Cardiac septum (tissue), 1 donor: Measurements from ENCODE around the gene ITPR2. TPM values are rescaled to one million over a fixed set of nuclear protein-coding genes. Genes with fewer than 3 reads are reported as not detected.
"Not testable (repeated sequence)": the region's sequence is repeated elsewhere in the genome, so short reads cannot be mapped to it uniquely, and the experiment has no call there.

ENCODE experiments used
- DNase-seq: peaks from one replicate; pipeline ENCODE4 v3.0.0-alpha.2; 2020; ENCODE audit warnings: low spot score
- intact Hi-C: fragments of 100-400 bp; cut with DNase I; formaldehyde crosslinking; loops from one replicate; pipeline ENCODE4 v1.14.0; 2022
- total RNA-seq: library from RNA; stranded (reverse); fragmentation: NEBNext Ultra II Directional; extraction: Animal tissue kit (Norgen Biotek cat#: 25700); gene quantifications from one replicate; pipeline ENCODE4 v1.2.1, GENCODE V29; 2021
- donor health status: DM: no; HTN: no; CAD: no.

ITPR2 gene
- total RNA-seq, 1 donor from 2014 or later: 20.9 TPM

DNA sequence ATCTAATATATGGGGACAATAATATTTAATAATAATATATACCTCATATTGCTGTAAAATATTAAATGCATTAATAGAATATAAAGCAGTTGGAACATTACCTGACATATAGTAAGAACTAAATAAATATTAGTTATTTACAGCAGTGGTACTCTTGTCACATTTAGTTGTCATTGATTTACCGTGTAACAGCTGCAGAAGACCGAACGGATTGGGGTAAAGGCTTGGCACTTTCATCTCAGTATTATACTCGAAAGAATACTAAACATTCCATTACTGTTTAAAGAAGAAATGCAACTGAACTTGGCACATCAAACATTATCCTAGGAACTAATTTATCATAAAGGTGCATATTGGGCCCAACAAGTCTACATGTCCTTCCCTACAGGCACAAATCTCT lies 61.1 kb downstream of the ITPR2 start:
- DNase-seq: no peak
- intact Hi-C loops: no loop called here

DNA sequence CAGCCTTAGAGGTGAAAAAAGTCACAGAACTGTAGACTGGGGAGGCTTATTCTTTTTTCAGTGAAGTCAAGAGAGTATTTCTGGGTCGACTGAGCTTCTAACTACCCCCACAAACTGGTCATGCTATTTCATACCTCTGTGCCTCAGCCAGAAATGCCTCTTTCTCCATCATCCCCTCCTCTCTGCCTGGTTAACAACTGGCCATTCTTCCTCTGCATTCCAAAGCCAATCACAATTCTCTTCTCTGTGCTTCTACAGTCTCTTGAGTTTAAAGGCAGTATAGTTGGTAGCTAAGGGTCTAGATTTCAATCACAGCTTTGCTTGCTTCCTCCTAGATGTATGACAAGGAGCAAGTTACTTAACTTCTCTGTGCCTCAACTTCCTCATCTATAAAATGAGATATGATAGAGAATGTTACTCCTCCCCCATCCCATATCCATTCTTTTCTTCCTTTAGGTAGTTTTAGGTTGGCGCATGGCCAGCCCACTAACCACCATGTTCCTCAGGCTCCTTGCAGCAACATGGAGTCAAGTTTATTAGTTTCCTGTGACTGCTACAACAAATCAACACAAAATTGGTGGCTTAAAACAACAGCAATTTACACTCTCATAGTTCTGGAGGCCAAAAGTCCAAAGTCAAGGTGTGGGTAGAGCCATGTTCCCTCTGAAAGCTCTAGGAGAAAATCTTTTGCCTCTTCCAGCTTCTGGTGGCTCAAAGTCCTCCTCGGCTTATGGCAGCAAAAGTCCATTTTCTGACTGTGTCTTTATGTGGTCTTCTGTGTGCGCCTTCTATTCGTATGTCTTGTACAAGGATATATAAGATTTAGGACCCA lies 62.5 kb downstream of the ITPR2 start:
- DNase-seq: no peak
- intact Hi-C loops: no loop called here

DNA sequence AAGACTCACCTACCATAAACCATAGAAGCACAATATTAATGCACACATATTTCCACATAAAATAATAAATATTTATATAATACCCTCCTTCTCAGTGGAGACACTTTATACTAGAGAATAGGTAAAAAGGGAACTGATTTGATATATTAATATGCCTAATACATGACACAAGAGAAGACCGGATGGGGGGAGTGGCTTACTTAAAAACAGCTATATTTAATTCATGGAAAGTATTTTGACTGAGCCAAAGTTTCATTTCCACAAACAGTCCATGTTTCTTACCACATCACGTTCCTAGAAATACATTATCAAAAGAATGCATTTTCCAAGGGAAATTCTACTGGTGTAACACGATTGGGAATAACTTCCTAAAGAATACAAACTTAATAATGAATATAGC lies 63.4 kb downstream of the ITPR2 start:
- DNase-seq: no peak
- intact Hi-C loops: no loop called here

DNA sequence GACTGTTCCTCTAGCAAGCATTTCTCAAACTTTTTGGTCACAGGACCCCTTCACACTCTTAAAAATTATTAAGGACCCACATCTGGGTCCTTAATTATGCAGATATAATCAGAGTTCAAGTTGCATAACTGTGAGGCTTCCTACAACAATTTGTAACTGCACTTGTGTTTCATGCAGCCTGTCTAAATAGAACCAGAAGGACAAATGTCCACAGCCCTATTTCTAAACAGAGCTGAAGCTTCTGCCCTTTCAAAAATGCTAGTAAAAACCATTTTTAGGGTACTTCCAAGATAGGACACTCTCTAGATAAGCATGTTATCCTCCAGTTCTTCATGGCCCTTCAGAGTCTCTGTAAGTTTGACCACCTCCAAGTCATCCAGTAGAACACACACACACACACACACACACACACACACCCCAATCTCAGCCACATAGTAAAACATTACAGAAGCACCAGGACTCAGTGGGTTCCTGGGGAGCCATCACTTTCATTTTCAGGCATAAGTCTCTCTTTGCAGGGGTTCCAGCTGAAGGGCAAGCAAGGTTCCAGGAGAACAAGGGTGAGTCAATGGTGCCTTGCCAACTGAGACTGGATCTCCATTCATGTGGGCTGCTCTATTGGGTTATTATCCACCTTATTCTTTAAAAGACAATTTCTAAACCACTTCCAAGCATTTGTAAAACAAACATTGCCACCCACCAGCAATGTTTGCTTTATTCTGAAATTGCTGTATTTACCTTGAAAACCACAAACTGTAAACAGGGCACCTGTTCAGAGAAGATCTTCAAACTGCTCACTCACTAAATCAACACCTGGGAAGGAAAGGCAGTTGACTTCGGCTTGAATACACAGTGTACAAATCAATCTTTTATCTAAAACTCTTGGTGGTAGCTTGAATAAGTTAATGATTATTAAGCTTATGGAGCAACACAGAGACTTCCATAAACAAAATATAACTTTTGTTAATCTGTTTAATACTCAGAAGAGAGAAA lies 64.1 kb downstream of the ITPR2 start:
- no peak for DNase-seq
- intact Hi-C loops: no loop called here

DNA sequence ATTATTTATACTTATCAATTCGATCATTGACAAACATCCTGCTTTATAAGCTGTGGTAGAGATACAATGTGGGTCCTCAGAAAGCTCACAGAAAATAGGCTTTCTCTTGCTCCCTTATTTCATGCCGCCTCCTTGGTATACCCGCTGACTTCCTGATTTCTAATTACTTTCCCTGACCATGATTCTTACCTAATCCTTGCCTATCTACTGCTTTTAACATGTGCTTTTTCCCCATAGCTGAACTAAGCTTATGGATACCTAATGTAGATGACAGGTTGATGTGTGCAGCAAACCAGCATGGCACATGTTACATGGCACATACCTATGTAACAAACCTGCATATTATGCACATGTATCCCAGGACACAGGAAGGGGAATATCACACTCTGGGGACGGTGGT lies 65.1 kb downstream of the ITPR2 start:
- no peak for DNase-seq
- intact Hi-C loops: no loop called here

DNA sequence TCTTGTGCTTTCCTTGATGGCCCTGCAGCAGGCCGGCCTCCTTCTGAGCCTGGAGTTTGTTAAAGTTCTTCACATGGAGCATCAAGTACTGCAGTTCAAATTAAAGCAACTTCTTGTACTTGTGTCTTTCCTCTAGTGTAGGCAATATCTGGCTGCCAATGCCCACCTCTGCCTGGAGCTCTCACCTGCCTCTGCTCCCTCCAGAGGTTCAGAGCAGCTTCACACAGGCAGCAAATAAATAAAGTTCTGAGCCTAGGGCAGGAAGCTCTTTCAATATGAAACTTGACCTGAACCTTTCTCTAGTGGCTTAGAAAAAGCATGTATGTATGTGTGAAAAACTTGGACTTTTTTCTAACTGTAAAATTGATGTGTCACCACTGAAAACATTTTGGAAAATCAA lies 65.9 kb downstream of the ITPR2 start:
- intact Hi-C loops: no loop called here
- no peak for DNase-seq

DNA sequence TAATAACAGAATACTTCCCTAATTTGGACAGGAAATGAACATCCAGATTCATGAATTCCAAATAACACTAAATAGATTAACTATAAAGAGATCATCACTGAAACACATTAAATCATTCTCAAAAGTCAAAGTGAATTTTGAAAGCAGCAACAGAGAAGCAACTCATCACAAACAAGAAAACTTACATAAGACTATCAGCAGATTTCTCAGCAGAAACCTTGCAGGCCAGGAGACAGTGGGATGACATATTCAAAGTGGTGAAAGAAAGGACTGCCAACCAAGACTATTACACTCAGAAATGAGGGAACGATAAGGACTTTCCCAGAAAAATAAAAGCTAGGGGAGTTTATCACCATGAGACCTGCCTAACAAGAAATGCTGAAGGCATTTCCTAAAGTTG lies 70.8 kb downstream of the ITPR2 start:
- DNase-seq: no peak
- intact Hi-C loops: no loop called here

DNA sequence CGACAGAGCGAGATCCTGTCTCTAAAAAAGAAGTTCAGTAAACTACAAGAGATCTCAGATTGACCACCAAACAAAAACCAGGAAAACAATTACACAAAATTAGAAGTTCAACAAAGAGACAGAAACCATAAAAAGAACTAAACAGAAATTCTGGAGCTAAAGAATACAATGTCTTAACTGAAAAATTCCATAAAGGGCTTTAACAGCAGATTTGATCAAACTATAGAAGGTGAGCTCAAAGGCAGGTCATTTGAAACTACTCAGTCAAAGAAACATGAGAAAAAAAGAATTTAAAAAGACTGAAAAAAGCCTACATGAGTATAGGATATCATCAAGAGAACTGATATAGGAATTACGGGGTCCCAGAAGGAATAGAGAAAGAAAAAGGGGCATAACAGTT lies 71.2 kb downstream of the ITPR2 start:
- DNase-seq: no peak
- intact Hi-C loops: no loop called here

DNA sequence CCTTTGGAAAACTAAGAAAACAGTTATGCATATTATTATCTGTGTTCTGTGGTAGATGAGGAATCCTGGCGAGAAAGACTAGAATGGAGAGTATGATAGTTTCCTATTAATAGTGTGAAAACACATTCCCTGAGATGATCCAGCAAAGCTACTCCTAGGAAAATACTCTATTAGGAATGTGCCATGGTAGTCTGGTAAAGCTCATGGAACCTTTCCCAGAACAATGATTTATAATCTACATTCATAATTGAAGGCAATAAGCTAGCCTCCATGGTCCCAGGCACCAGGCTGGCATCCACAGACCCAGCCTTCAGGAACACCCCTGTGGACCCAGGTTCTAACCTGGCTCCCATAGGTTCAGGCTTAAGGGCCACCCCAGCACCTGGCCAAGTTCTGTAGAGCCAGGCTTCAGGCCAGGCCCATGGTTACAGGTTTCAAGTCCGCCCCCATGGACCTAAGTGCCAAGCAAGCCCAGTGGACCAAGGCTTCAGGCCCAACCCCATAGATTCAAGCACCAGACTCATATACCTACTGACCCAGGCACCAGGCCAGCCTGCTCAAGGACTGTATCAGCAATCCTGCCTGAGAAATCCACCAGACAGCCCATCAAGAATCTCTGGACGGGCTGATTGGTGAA lies 72.2 kb downstream of the ITPR2 start:
- no peak for DNase-seq
- intact Hi-C loops: no loop called here

DNA sequence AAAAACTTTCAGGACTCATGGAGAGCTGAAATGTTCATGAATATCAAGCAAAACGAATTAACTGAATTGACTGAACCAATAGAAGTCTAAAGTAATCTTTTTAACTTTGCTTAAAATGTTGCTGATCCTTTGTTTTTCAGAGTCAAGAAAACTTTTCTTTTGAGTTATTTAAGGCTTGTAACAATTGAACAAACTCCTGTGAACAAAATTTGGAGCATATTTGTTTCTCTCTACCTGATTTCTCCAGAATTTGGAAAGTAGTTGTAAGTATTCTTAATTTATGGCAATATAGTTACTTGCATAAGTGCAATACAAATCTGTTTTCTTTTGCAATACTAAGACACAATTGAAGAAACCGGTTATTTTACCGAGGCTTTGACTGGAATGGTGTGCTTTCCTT lies 77.6 kb downstream of the ITPR2 start:
- intact Hi-C loops, DNase-seq: not testable (repeated sequence)

DNA sequence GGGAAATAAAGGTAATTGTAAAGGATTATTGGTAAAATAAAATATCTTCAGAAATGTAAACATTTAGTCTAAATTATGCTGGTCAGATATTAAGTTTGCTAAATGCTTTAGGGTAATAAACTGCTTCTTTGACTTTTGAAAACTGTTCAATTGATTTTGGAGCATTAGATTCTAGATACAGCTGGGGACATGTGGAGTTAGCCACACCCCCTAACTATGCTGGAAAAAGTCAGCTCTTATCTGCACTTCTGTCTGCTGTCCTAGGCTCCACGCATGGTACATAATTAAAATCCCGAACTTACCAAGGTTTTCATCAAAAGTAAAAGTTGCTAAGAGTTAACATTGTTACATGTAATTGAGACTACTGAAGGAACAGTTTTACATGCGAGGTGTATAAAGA lies 78.8 kb downstream of the ITPR2 start:
- intact Hi-C loops: no loop called here
- DNase-seq: no peak

DNA sequence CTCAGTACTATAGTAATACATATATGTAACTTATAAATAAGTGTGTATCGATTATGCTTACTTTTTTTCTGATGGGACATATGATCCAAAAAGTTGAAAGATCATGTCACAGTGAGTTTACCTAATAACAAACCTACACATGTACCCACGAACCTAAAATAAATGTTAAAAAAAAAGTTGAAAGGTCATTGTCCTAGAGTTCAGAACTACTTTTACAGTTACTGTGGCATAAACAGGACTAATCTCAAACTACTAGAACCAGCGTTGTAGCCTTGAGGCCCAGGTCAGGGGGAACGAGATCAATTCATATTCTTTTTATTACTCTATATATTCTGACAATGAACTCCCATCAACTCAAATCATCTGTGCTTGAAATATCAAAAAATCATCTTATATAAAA lies 81.8 kb downstream of the ITPR2 start:
- no peak for DNase-seq
- intact Hi-C loops: no loop called here

DNA sequence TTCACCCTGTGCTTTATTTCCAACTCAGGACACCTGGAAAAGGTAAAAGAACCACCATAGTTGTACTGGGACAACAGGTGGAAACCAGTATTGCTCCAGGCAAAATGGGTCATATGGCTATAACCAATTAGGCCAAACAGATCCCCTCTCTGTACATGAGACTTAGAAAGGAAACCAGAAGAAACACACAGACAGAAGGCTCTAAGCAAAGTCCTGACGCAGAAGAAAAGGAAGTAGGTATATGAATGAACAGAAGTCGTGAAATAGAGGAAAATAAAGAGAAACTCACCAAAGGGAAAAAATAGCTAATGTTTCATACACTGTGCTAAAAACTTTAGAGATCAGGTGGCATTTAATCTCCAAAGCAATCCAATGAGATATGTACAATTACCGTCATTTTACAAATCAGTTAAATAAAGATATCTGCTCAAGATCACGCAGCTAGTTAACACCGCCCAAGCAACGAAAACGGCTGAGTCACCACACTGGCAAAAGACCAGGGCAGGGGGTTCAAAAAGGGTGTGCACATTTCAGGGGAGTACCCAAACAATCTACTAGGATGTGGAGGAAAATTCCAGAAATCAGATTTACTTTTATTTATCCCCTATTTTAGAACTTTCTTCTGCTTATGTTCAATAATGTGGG lies 82.3 kb downstream of the ITPR2 start:
- DNase-seq: no peak
- intact Hi-C loops: no loop called here

DNA sequence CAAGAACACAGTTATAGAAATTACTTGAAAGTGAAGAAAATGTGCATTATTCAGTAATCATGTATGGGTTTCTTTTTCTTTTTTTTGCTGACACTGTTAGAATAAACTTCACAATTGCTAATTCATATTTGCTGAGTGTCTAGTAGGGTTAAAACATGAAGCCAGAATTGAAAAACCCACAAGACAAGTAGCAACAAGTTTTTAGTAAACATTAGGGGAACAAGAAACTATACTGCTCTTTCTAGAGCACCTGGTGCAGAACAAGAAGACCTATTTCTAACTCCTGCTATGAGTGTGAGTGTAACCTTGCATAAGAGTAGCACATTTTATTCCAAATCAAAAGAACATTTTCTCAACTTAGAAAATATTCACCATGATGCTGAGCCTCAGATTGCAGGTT lies 83.2 kb downstream of the ITPR2 start:
- no peak for DNase-seq
- intact Hi-C loops: no loop called here

DNA sequence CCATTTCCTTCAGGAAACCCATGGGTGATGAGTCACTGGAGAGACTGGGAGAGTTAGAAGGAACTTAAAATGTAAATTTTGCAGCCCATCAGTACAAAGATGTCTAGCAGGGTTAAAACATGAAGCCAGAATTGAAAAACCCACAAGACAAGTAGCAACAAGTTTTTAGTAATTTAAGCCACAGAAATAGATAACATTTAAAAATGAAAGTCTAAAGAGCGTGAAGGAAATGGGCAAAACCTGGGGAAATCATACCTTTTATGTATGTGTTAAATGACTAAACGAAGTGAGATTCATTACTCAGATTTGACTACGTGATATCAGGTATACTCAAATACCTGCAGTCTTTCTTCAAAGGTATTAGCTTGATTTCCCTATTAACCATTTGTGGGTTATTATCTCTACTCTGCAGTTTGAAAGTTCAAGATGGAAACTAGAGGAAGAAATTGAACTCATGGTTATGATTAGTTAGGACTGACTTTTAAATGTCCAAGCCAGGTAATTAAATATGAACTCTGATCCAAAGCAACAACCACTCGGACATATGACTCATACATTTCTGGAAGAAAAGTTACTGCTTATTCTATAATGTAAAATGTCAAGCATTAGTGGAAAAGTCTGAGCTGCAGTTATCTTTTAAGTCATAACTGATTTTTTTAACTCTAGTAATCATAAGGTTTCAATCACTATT lies 84.1 kb downstream of the ITPR2 start:
- DNase-seq: no peak
- intact Hi-C loops: no loop called here

DNA sequence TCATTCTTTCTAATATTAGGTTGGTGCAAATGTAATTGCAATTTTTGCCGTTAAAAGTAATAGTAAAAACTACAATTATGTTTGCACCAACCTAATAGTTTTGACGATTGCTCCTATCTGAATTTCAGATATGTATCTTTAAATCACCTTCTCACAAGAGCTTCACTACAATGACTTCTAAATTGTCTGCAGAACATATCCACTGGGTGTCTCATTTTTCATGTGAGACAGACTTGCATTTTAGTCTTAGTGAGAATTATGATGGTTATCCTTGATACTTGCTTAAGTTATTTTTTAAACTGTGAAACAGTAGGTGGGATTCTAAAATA lies 84.6 kb downstream of the ITPR2 start:
- no peak for DNase-seq
- intact Hi-C loops: no loop called here

DNA sequence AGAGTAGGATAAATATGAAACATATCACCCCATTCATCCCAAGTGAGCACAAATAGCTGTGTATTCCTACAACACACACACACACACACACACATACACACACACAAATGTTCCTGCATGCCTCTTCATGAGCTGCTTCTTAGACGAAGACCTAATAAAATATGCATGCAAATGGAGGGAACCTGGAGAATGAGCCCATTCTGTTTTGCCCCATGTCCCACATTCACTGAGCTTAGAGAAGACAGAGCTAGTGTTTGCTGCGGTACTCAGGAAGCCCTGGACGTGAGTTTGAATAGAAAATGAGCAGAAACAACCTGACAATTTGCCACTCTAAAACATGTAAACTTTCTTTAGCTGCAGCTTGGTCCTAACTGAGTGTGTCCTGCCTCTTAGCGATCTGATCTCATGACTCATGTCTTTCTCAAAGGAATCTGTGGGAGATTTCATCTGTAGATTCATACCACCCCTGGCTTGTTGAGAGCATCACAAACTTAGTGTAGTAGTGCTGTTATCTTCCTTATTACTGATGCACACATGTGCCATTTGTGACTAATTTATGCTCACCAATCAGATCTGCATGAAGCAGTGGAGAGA lies 86.8 kb downstream of the ITPR2 start:
- DNase-seq: no peak
- intact Hi-C loops: no loop called here

DNA sequence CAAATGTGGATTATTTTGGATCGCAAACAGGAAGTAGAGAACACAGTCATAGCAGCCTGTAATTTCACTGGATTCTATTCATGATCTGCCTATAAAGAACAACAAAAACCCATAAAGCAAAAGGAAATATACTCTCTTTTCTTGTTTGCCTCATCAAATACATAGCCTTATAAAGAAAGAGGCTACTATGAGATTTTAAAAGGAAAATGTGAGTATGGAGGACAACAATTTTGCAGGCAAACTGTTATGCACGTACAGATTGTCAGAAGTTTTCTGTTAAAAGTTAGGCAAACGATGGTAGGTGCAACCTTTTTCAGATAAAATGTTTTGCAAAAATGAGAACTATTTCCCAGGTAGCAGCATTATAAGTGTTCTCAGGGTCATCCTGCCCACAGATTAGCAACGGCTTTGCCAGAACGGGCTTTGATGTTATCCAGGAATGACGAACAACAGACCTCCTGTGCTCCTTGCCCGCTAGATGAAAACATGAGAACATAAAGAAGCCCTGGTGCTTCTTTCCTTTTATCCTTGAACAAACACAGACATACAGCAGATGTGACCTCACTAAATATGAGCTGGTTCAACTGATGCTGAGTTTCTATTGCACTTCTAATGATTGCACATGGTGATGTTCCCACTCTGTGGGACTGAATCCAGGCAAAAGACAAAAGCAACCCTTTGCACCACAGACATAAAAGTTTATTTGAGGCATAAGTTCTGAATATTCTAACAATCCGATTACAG lies 88.1 kb downstream of the ITPR2 start:
- intact Hi-C loops: no loop called here
- DNase-seq: no peak
